Measurements from ENCODE around the gene MAGI1. TPM values are rescaled to one million over a fixed set of nuclear protein-coding genes. Genes with fewer than 3 reads are reported as not detected.

The MAGI1 gene
- total RNA-seq, 2 donors from 2014 or later, result 23.4 to 41.4 TPM

- TF ChIP-seq CTCF (IDR thresholded peaks at IDR 0.05), result peak; percentile 15
- no peaks in the 10 kb centered on the region for H3K9me3 ChIP-seq
- no peaks in the 10 kb centered on the region for H3K4me1 ChIP-seq
- H3K4me3 ChIP-seq, result no peak overlapping the region
- H3K9ac ChIP-seq (ENCODE audit: low read depth in 2 of 2, low read length in 2 of 2), result no peak overlapping the region
- no peaks in the 10 kb centered on the region for H3K36me3 ChIP-seq
- no peaks in the 10 kb centered on the region for H3K27me3 ChIP-seq
- H3K27ac ChIP-seq, result no peak overlapping the region
- no peak for DNase-seq
- intact Hi-C loops (cut with DNase I), result loop anchor here (5.0 to 10.0 kb wide), 2 partner anchors 236 to 298 kb away; no protein-coding TSS in a partner anchor
Measured at GRCh38 chr3:65436580-65436979, 602.1 kb downstream of the MAGI1 start.

- Histone ChIP-seq H3K36me3 (no peaks in the 10 kb centered on the region), H3K27ac (no peak overlapping the region), H3K9ac (ENCODE audit: low read depth in 2 of 2, low read length in 2 of 2) (no peak overlapping the region), H3K4me1 (no peaks in the 10 kb centered on the region), H3K27me3 (no peaks in the 10 kb centered on the region), H3K4me3 (no peak overlapping the region), H3K9me3 (no peaks in the 10 kb centered on the region)
- intact Hi-C loops (cut with DNase I), result loop anchor here (10.0 kb wide), 1 partner anchor 301 kb away; no protein-coding TSS in a partner anchor
- DNase-seq, result no peak
- no peak for TF ChIP-seq CTCF (IDR thresholded peaks at IDR 0.05)
Measured at GRCh38 chr3:65433480-65433879, 605.2 kb downstream of the MAGI1 start.

- no peak overlapping the region for H3K9ac ChIP-seq (ENCODE audit: low read depth in 2 of 2, low read length in 2 of 2)
- no peak overlapping the region for H3K4me3 ChIP-seq
- DNase-seq, result no peak
- no peak overlapping the region for H3K27ac ChIP-seq
- H3K36me3 ChIP-seq, result no peaks in the 10 kb centered on the region
- TF ChIP-seq CTCF (IDR thresholded peaks at IDR 0.05), result no peak
- no peaks in the 10 kb centered on the region for H3K4me1 ChIP-seq
- H3K9me3 ChIP-seq, result no peaks in the 10 kb centered on the region
- intact Hi-C loops (cut with DNase I), result loop anchor here (10.0 kb wide), 1 partner anchor 302 kb away; no protein-coding TSS in a partner anchor
- H3K27me3 ChIP-seq, result no peaks in the 10 kb centered on the region
Measured at GRCh38 chr3:65432388-65433003, 606.2 kb downstream of the MAGI1 start.

- Histone ChIP-seq H3K9ac (ENCODE audit: low read depth in 2 of 2, low read length in 2 of 2) (no peak overlapping the region), H3K4me1 (no peaks in the 10 kb centered on the region), H3K9me3 (no peaks in the 10 kb centered on the region), H3K36me3 (no peaks in the 10 kb centered on the region), H3K4me3 (no peak overlapping the region), H3K27ac (no peak overlapping the region), H3K27me3 (no peaks in the 10 kb centered on the region)
- no peak for TF ChIP-seq CTCF (IDR thresholded peaks at IDR 0.05)
- no peak for DNase-seq
- intact Hi-C loops (cut with DNase I), result no loop called here
Measured at GRCh38 chr3:65425880-65426279, 612.8 kb downstream of the MAGI1 start.

GRCh38 chr3:65422154-65422553 is 616.6 kb downstream of the MAGI1 start:
- no peaks in the 10 kb centered on the region for H3K9me3 ChIP-seq
- H3K4me1 ChIP-seq, result no peaks in the 10 kb centered on the region
- no peaks in the 10 kb centered on the region for H3K36me3 ChIP-seq
- H3K4me3 ChIP-seq, result no peak overlapping the region
- no peak for DNase-seq
- H3K27ac ChIP-seq, result no peak overlapping the region
- TF ChIP-seq CTCF (IDR thresholded peaks at IDR 0.05), result no peak
- H3K27me3 ChIP-seq, result no peaks in the 10 kb centered on the region
- H3K9ac ChIP-seq (ENCODE audit: low read depth in 2 of 2, low read length in 2 of 2), result no peak overlapping the region
- intact Hi-C loops (cut with DNase I), result no loop called here

All from colonic mucosa (tissue), 4 donors.